Upper lobe of left lung (tissue), 6 donors: ENCODE results near the gene BMP7. TPM values are rescaled to one million over a fixed set of nuclear protein-coding genes. Genes with fewer than 3 reads are reported as not detected.

ENCODE experiments used
- ATAC-seq, 2 donors: fragments of 200-7000 bp; cut with Tn5 transposase; one replicate each; pipeline ENCODE4 v1.9.1; 2022; ENCODE audit warnings: mild to moderate bottlenecking in 2 of 2, moderate library complexity in 2 of 2; ENCODE audit not compliant: low FRiP score in 2 of 2
- DNase-seq, 2 donors: peaks; one replicate each; pipeline ENCODE4 v3.0.0-alpha.2; 2019 to 2020
- H3K27ac ChIP-seq, 4 donors: fragments of 200-600 bp; sonication (generic); one replicate each; pipeline ENCODE4 v1.5.1; 2016 to 2019
- H3K27me3 ChIP-seq, 4 donors: fragments of 200-600 bp; sonication (generic); one replicate each; pipeline ENCODE4 v1.5.1; 2017 to 2019
- H3K36me3 ChIP-seq, 4 donors: fragments of 200-600 bp; sonication (generic); one replicate each; pipeline ENCODE4 v1.5.1; 2016 to 2019
- H3K4me1 ChIP-seq, 4 donors: fragments of 200-600 bp; sonication (generic); one replicate each; pipeline ENCODE4 v1.5.1; 2018 to 2019
- H3K4me3 ChIP-seq, 4 donors: fragments of 200-600 bp; sonication (generic); one replicate each; pipeline ENCODE4 v1.5.1; 2017 to 2019; ENCODE audit warnings: mild to moderate bottlenecking in 2 of 4, moderate library complexity in 1 of 4
- H3K9me3 ChIP-seq, 4 donors: fragments of 200-600 bp; sonication (generic); one replicate each; pipeline ENCODE4 v1.5.1; 2018 to 2019
- EP300 ChIP-seq, 4 donors: sonication (generic); formaldehyde crosslinking; IDR thresholded peaks; one replicate each; pipeline ENCODE4 v1.5.1; 2017; ENCODE audit warnings: antibody characterized with exemption in 4 of 4, control low read depth in 2 of 4
- POLR2A ChIP-seq, 4 donors: fragments of 450-650 bp; IDR thresholded peaks; one replicate each; pipeline ENCODE4 v1.5.1; 2016 to 2017; ENCODE audit warnings: antibody characterized with exemption in 4 of 4, mild to moderate bottlenecking in 2 of 4
- POLR2AphosphoS5 ChIP-seq, 2 donors: sonication (generic); formaldehyde crosslinking; IDR thresholded peaks; one replicate each; pipeline ENCODE4 v1.5.1; 2017; ENCODE audit warnings: antibody characterized with exemption in 2 of 2
- WGBS, 2 donors: methylation state at CpG; one replicate each; pipeline ENCODE4 v1.1.5; 2017 to 2018; 5-methylcytosine and 5-hydroxymethylcytosine counted together
- total RNA-seq, 6 donors: library from RNA; depleted of rRNA in 4 of 6; stranded (reverse); fragments of >200 nt in 4 of 6; gene quantifications; one replicate each; pipeline versions ENCODE4 v1.1.0 to v1.2.1, GENCODE V29; 2016 to 2021
- TF ChIP-seq, protein P1 (sequence below), 6 experiments: fragments of 450-650 bp in 4 of 6; fragments of 200-600 bp in 2 of 6; sonication (generic) in 2 of 6; IDR thresholded peaks; one replicate each; pipeline ENCODE4 v1.5.1; 2016 to 2019; ENCODE audit warnings: antibody characterized with exemption in 6 of 6
- donor health status: DM: no; HTN: no; CAD: no; lungs with moderate emphysema.
- donor health status: DM: no; HTN: yes; CAD: no; lungs with severe emphysema.

The BMP7 gene
- total RNA-seq, 6 donors from 2014 or later, result 0.30 to 4.0 (median 2.6) TPM; not detected in 1

DNA sequence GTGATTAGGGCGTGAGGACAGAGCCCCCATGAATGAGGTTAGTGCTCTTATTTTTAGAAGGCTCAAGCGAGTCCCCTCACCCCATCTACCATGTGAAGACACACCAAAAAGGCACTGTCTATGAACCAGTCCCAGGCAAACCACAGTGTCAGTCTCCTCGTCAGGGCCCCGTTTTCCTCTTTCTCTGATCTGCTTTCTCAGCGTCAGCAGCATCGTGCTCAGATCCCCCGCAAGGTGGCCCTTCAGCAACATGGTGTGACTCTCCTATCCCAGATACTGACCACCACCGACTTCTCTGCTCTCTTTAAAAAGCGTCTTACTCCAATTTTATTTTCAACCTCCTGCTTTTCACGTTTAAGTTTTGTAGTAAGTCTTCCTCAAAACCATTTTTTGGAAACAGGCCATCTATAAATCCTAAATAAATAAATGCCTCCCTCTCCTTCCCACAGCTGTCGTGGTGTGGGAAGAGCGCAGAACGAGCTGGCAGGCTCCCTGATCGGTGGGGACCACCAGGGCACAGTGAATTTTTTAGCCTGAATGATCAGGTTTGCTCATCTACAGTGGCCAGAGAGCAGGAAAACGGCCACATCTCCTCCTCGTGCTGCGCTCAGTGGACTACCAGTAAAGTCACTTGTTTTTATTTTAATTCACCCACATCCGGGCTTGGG is 113.1 kb downstream of the BMP7 start:
- H3K4me3 ChIP-seq, result no peak overlapping the region
- WGBS, 2 donors, result 60 to 74% methylated on average over 18 of the region's 18 CpGs
- TF ChIP-seq, protein P1, sequence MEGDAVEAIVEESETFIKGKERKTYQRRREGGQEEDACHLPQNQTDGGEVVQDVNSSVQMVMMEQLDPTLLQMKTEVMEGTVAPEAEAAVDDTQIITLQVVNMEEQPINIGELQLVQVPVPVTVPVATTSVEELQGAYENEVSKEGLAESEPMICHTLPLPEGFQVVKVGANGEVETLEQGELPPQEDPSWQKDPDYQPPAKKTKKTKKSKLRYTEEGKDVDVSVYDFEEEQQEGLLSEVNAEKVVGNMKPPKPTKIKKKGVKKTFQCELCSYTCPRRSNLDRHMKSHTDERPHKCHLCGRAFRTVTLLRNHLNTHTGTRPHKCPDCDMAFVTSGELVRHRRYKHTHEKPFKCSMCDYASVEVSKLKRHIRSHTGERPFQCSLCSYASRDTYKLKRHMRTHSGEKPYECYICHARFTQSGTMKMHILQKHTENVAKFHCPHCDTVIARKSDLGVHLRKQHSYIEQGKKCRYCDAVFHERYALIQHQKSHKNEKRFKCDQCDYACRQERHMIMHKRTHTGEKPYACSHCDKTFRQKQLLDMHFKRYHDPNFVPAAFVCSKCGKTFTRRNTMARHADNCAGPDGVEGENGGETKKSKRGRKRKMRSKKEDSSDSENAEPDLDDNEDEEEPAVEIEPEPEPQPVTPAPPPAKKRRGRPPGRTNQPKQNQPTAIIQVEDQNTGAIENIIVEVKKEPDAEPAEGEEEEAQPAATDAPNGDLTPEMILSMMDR (IDR thresholded peaks at IDR 0.05), result no peak
- TF ChIP-seq POLR2A (IDR thresholded peaks at IDR 0.05) (no peak), POLR2AphosphoS5 (IDR thresholded peaks at IDR 0.05) (no peak), EP300 (IDR thresholded peaks at IDR 0.05) (no peak)
- H3K27ac ChIP-seq, result no peak overlapping the region
- H3K36me3 ChIP-seq, result no peaks in the 10 kb centered on the region
- DNase-seq (no peak), ATAC-seq (no peak)
- H3K4me1 ChIP-seq, result no peaks in the 10 kb centered on the region
- H3K27me3 ChIP-seq, result no peaks in the 10 kb centered on the region
- H3K9me3 ChIP-seq, result no peaks in the 10 kb centered on the region

DNA sequence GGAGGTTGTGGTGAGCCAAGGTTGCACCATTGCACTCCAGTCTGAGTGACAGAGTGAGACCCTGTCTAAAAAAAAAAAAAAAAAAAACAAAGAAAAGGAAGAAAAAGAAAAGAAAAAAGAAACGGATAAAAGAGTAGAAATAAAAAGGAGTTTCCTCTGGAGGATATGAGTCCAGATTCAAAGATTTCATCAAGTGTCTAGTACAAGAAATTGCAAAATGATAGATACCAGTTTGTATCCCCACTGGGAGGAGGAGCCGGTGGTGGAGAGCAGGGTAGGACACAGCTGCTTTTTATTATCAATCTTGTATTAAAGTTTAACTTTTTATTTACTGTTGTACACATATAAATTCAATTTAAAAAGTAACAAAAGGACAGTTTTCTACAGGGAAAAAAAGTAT is 113.9 kb downstream of the BMP7 start:
- WGBS, 2 donors, result 73 to 78% methylated on average over 2 of the region's 2 CpGs
- no peak for ATAC-seq
- no peaks in the 10 kb centered on the region for H3K9me3 ChIP-seq
- no peaks in the 10 kb centered on the region for H3K36me3 ChIP-seq
- H3K4me1 ChIP-seq, result no peaks in the 10 kb centered on the region
- DNase-seq, result no peak
- H3K27ac ChIP-seq, result no peak overlapping the region
- no peak overlapping the region for H3K4me3 ChIP-seq
- no peaks in the 10 kb centered on the region for H3K27me3 ChIP-seq
- no peak for TF ChIP-seq POLR2A (IDR thresholded peaks at IDR 0.05)
- no peak for TF ChIP-seq POLR2AphosphoS5 (IDR thresholded peaks at IDR 0.05)
- no peak for TF ChIP-seq EP300 (IDR thresholded peaks at IDR 0.05)
- TF ChIP-seq, protein P1 (IDR thresholded peaks at IDR 0.05), result no peak

DNA sequence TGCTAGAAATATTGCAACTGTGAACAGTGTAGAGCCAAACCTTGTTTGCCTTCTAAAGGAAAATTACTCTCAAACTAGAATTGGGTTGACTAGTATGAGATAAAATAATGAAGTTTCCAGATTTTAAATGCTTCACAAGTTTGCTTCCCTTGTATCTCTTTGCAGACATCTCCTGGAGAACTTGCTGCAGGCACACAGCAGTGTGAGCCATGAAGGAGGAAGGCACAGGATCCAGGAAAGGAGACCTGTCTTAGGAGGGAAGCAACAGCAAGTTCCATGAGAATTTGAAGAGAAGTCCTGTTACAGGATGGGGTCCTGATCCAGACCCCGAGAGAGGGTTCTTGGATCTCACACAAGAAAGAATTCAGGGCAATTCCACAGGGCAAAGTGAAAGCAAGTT is 115.9 kb downstream of the BMP7 start:
- H3K4me3 ChIP-seq, result no peak overlapping the region
- no peak overlapping the region for H3K27ac ChIP-seq
- H3K27me3 ChIP-seq, result no peaks in the 10 kb centered on the region
- no peak for DNase-seq
- no peaks in the 10 kb centered on the region for H3K9me3 ChIP-seq
- WGBS, 2 donors, result 76 to 94% methylated on average over 1 of the region's 1 CpG
- TF ChIP-seq POLR2AphosphoS5 (IDR thresholded peaks at IDR 0.05), result no peak
- TF ChIP-seq POLR2A (IDR thresholded peaks at IDR 0.05), result no peak
- TF ChIP-seq EP300 (IDR thresholded peaks at IDR 0.05), result no peak
- TF ChIP-seq, protein P1 (IDR thresholded peaks at IDR 0.05), result no peak
- H3K4me1 ChIP-seq, result no peaks in the 10 kb centered on the region
- no peak for ATAC-seq
- H3K36me3 ChIP-seq, result no peaks in the 10 kb centered on the region

DNA sequence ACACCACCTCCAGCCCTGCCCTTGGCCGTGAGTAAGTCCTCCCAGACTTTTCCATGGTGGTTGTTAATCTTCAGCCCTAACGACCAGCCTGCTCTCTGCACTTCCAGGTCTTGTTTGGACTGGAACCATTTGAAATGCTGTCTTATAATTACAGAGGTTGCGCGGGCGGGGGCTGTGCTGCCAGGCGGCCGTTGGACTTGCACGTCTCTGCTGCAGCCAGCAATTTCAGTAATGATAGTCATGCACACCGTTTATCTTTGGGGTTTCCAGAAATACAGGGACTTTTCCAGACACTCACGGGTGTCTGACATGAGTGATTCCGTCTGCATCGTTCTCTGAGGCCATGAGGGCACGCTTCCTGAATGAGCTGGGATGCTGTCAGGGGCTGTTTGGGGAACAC is 118.2 kb downstream of the BMP7 start:
- peak in 1 of 2 donors; percentile 60 for DNase-seq
- no peaks in the 10 kb centered on the region for H3K36me3 ChIP-seq
- H3K27me3 ChIP-seq, result no peaks in the 10 kb centered on the region
- ATAC-seq, result no peak
- no peak overlapping the region for H3K27ac ChIP-seq
- H3K4me3 ChIP-seq, result no peak overlapping the region
- no peaks in the 10 kb centered on the region for H3K4me1 ChIP-seq
- H3K9me3 ChIP-seq, result no peaks in the 10 kb centered on the region
- WGBS, 2 donors, result 27 to 45% methylated on average over 10 to 13 of the region's 13 CpGs
- TF ChIP-seq, protein P1 (IDR thresholded peaks at IDR 0.05), result no peak
- TF ChIP-seq EP300 (IDR thresholded peaks at IDR 0.05) (no peak), POLR2A (IDR thresholded peaks at IDR 0.05) (no peak), POLR2AphosphoS5 (IDR thresholded peaks at IDR 0.05) (no peak)

DNA sequence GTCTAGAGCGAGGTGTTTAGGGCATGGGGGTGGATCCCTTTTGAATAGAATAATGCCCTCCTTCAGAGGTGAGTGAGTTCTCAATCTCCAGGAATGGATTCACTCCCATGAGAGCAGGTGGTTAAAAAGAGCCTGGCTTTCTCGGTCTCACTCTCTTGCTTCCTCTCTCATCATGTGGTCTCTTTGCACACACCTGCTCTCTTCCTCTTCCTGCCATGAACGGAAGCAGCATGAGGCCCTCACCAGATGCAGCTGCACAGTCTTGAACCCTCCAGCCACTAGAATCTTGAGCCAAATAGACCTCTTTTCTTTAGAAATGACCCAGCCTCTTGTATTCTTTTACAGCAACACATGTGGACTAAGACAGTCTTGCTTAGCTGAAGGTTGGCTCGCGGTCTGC is 119.3 kb downstream of the BMP7 start:
- Histone ChIP-seq H3K4me1 (peaks cover 0 to 2% (median 0%) of the 10 kb centered on the region in 4 donors), H3K4me3 (no peak overlapping the region), H3K27me3 (no peaks in the 10 kb centered on the region), H3K27ac (no peak overlapping the region), H3K9me3 (no peaks in the 10 kb centered on the region), H3K36me3 (no peaks in the 10 kb centered on the region)
- ATAC-seq (no peak), DNase-seq (no peak)
- WGBS, 2 donors, result 77 to 81% methylated on average over 5 of the region's 5 CpGs
- TF ChIP-seq POLR2AphosphoS5 (IDR thresholded peaks at IDR 0.05), result no peak
- no peak for TF ChIP-seq EP300 (IDR thresholded peaks at IDR 0.05)
- no peak for TF ChIP-seq POLR2A (IDR thresholded peaks at IDR 0.05)
- TF ChIP-seq, protein P1 (IDR thresholded peaks at IDR 0.05), result no peak
